Measurements from ENCODE around the gene MUC5B.
A peak's percentile ranks its signal among the peaks of the same experiment; 100 is the strongest.

Gene MUC5B

GRCh38 chr11:1269957-1270356, 47.1 kb downstream of the MUC5B start:
- DNase-seq, result no peak

GRCh38 chr11:1270476-1270875, 47.6 kb downstream of the MUC5B start:
- DNase-seq, result no peak

- no peak for DNase-seq
Observed at GRCh38 chr11:1271002-1271401, 48.1 kb downstream of the MUC5B start.

GRCh38 chr11:1271406-1271805, 48.5 kb downstream of the MUC5B start:
- no peak for DNase-seq

- DNase-seq, result no peak
Observed at GRCh38 chr11:1271927-1272326, 49.1 kb downstream of the MUC5B start.

- DNase-seq, result no peak
Observed at GRCh38 chr11:1272531-1272930, 49.7 kb downstream of the MUC5B start.

- no peak for DNase-seq
Observed at GRCh38 chr11:1274501-1274900, 51.6 kb downstream of the MUC5B start.

GRCh38 chr11:1275021-1275420, 52.2 kb downstream of the MUC5B start:
- no peak for DNase-seq

- DNase-seq, result peak in 1 of 2 experiments; percentile 8
Observed at GRCh38 chr11:1276041-1276790, 53.4 kb downstream of the MUC5B start.

GRCh38 chr11:1276866-1277615, 54.2 kb downstream of the MUC5B start:
- DNase-seq, result no peak

GRCh38 chr11:1277936-1278512, 55.2 kb downstream of the MUC5B start:
- DNase-seq, result no peak

GRCh38 chr11:1278766-1279673, 56.2 kb downstream of the MUC5B start:
- DNase-seq, result no peak

GRCh38 chr11:1279674-1280055, 56.8 kb downstream of the MUC5B start:
- no peak for DNase-seq

- no peak for DNase-seq
Observed at GRCh38 chr11:1280116-1281035, 57.5 kb downstream of the MUC5B start.

GRCh38 chr11:1281326-1281973, 58.6 kb downstream of the MUC5B start:
- no peak for DNase-seq

- DNase-seq, result no peak
Observed at GRCh38 chr11:1281974-1282365, 59.1 kb downstream of the MUC5B start.

GRCh38 chr11:1283091-1283511, 60.2 kb downstream of the MUC5B start:
- no peak for DNase-seq

- no peak for DNase-seq
Observed at GRCh38 chr11:1283906-1284305, 61.0 kb downstream of the MUC5B start.

GRCh38 chr11:1285316-1285744, 62.5 kb downstream of the MUC5B start:
- no peak for DNase-seq

GRCh38 chr11:1285876-1286275, 63.0 kb downstream of the MUC5B start:
- no peak for DNase-seq

- DNase-seq, result no peak
Observed at GRCh38 chr11:1287928-1288327, 65.1 kb downstream of the MUC5B start.

Data from NCI-H187 (cell line).